Measurements from ENCODE around the gene TGIF1.

DNA sequence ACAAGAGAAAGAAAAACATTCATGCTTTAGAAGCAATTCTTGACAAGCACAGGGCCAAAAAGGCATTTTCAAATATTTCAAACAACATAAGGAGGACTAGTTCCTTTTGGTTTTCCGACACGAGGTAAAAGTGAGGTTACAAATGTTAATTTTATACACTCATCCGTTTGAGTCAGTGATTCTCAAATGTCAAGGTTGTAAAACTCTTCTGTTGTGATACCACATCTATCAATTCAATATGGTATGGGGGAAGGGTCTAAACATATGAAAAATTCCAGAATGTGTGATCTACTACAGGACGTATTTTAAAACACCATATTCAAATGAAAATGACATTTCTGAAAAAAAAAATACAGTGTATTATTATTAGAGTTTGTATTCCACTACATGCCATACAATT, 52.7 kb downstream of the TGIF1 start:
- TF ChIP-seq, protein P1, sequence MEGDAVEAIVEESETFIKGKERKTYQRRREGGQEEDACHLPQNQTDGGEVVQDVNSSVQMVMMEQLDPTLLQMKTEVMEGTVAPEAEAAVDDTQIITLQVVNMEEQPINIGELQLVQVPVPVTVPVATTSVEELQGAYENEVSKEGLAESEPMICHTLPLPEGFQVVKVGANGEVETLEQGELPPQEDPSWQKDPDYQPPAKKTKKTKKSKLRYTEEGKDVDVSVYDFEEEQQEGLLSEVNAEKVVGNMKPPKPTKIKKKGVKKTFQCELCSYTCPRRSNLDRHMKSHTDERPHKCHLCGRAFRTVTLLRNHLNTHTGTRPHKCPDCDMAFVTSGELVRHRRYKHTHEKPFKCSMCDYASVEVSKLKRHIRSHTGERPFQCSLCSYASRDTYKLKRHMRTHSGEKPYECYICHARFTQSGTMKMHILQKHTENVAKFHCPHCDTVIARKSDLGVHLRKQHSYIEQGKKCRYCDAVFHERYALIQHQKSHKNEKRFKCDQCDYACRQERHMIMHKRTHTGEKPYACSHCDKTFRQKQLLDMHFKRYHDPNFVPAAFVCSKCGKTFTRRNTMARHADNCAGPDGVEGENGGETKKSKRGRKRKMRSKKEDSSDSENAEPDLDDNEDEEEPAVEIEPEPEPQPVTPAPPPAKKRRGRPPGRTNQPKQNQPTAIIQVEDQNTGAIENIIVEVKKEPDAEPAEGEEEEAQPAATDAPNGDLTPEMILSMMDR (IDR thresholded peaks at IDR 0.05), result no peak
- TF ChIP-seq POLR2AphosphoS5 (IDR thresholded peaks at IDR 0.05), result no peak
